Measurements from ENCODE around the gene UBE2L3.

UBE2L3 gene

DNA sequence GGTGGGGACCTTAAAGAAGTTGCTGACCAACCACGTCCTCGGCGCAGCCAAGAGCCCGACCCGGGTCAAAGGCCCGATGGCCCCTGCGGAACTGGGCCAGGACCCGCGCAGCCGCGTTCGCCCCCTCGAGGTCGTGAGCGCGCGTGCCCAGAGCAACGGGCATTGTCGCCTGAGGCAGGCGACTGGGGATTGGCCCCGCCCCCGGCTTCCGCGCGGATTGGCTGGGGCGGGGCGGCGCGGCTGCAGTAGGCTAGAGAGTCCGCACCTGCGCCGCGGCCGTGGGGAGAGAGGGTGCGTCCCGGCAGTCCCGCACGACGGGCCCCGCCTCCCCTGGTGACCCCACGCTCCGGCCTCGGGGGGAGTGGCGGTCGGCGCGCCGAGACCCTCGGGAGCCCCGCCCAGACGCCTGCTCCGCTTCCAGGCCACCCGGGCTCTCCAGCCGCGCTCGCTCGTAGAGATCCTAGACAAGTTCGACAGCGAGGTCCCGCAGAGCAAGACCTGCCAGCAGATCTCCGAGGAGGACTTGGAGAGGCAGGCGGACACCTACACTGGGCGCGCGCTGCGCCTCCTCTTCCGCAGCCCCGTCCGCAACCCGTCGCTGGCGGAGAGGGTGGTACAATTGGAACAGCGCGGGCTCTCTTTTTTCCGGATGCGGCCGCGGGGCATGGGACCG is 90.0 kb downstream of the UBE2L3 start (continued):
- no peak for TF ChIP-seq ZNF221 (tag by site-specific recombination; IDR thresholded peaks at IDR 0.05; ENCODE audit: borderline replicate concordance)
- peak; percentile 44; the same call in 1 of the 2 replicates for TF ChIP-seq ZIC2 (tag by site-specific recombination; IDR thresholded peaks at IDR 0.05)
- TF ChIP-seq TCF7L2 (IDR thresholded peaks at IDR 0.05; ENCODE audit: borderline replicate concordance, low read depth, low read length): no peak
- TF ChIP-seq SP2 (tag by site-specific recombination; IDR thresholded peaks at IDR 0.05): peak; percentile 60
- TF ChIP-seq, protein P1, sequence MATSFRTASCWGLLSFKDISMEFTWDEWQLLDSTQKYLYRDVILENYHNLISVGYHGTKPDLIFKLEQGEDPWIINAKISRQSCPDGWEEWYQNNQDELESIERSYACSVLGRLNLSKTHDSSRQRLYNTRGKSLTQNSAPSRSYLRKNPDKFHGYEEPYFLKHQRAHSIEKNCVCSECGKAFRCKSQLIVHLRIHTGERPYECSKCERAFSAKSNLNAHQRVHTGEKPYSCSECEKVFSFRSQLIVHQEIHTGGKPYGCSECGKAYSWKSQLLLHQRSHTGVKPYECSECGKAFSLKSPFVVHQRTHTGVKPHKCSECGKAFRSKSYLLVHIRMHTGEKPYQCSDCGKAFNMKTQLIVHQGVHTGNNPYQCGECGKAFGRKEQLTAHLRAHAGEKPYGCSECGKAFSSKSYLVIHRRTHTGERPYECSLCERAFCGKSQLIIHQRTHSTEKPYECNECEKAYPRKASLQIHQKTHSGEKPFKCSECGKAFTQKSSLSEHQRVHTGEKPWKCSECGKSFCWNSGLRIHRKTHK (tag by site-specific recombination; IDR thresholded peaks at IDR 0.05): no peak
- TF ChIP-seq ZNF155 (tag by site-specific recombination; IDR thresholded peaks at IDR 0.05): no peak
- no peak for TF ChIP-seq ZNF2 (tag by site-specific recombination; IDR thresholded peaks at IDR 0.05)
- 0 out of 2 replicates have a peak, but pooled peaks have one; percentile 9 for TF ChIP-seq EGR2 (tag by site-specific recombination; IDR thresholded peaks at IDR 0.05; ENCODE audit: low read depth)
- no peak for TF ChIP-seq ZNF830 (tag by site-specific recombination; IDR thresholded peaks at IDR 0.05; ENCODE audit: low read depth)
- TF ChIP-seq, protein P2, sequence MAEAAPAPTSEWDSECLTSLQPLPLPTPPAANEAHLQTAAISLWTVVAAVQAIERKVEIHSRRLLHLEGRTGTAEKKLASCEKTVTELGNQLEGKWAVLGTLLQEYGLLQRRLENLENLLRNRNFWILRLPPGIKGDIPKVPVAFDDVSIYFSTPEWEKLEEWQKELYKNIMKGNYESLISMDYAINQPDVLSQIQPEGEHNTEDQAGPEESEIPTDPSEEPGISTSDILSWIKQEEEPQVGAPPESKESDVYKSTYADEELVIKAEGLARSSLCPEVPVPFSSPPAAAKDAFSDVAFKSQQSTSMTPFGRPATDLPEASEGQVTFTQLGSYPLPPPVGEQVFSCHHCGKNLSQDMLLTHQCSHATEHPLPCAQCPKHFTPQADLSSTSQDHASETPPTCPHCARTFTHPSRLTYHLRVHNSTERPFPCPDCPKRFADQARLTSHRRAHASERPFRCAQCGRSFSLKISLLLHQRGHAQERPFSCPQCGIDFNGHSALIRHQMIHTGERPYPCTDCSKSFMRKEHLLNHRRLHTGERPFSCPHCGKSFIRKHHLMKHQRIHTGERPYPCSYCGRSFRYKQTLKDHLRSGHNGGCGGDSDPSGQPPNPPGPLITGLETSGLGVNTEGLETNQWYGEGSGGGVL (tag by site-specific recombination; IDR thresholded peaks at IDR 0.05): 0 out of 2 replicates have a peak, but pooled peaks have one; percentile 39
- TF ChIP-seq BCL11A (tag by site-specific recombination; IDR thresholded peaks at IDR 0.05; ENCODE audit: low read depth): peak; percentile 1; the same call in 1 of the 2 replicates
- TF ChIP-seq, protein P3, sequence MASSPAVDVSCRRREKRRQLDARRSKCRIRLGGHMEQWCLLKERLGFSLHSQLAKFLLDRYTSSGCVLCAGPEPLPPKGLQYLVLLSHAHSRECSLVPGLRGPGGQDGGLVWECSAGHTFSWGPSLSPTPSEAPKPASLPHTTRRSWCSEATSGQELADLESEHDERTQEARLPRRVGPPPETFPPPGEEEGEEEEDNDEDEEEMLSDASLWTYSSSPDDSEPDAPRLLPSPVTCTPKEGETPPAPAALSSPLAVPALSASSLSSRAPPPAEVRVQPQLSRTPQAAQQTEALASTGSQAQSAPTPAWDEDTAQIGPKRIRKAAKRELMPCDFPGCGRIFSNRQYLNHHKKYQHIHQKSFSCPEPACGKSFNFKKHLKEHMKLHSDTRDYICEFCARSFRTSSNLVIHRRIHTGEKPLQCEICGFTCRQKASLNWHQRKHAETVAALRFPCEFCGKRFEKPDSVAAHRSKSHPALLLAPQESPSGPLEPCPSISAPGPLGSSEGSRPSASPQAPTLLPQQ (tag by site-specific recombination; IDR thresholded peaks at IDR 0.05): peak; percentile 68
- TF ChIP-seq ZNF140 (tag by site-specific recombination; IDR thresholded peaks at IDR 0.05): no peak
- peak; percentile 87 for TF ChIP-seq GLIS2 (tag by site-specific recombination; IDR thresholded peaks at IDR 0.05)
- TF ChIP-seq ZNF292 (tag by site-specific recombination; IDR thresholded peaks at IDR 0.05; ENCODE audit: borderline replicate concordance, low read depth): no peak
- no peak for TF ChIP-seq ZNF214 (tag by site-specific recombination; IDR thresholded peaks at IDR 0.05; ENCODE audit: borderline replicate concordance)
- TF ChIP-seq, protein P4, sequence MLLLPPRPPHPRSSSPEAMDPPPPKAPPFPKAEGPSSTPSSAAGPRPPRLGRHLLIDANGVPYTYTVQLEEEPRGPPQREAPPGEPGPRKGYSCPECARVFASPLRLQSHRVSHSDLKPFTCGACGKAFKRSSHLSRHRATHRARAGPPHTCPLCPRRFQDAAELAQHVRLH (tag by site-specific recombination; IDR thresholded peaks at IDR 0.05): no peak
- TF ChIP-seq GFI1B (tag by site-specific recombination; IDR thresholded peaks at IDR 0.05): no peak
- TF ChIP-seq ZFP69B (tag by site-specific recombination; IDR thresholded peaks at IDR 0.05): 0 out of 2 replicates have a peak, but pooled peaks have one; percentile 43
- TF ChIP-seq ZNF585B (tag by site-specific recombination; IDR thresholded peaks at IDR 0.05): 0 out of 2 replicates have a peak, but pooled peaks have one; percentile 8
- TF ChIP-seq ZNF394 (tag by site-specific recombination; IDR thresholded peaks at IDR 0.05; ENCODE audit: borderline replicate concordance): no peak
- no peak for TF ChIP-seq ZNF792 (tag by site-specific recombination; IDR thresholded peaks at IDR 0.05)
- peak; percentile 63; the same call in 1 of the 2 replicates for TF ChIP-seq ZEB2 (tag by site-specific recombination; IDR thresholded peaks at IDR 0.05)
- peak; percentile 53; the same call in 1 of the 2 replicates for TF ChIP-seq ZFHX2 (tag by site-specific recombination; conservative IDR thresholded peaks at IDR 0.05)
- TF ChIP-seq ZBTB20 (tag by site-specific recombination; IDR thresholded peaks at IDR 0.05): peak; percentile 36; the same call in 1 of the 2 replicates
- no peak for TF ChIP-seq ZNF146 (tag by site-specific recombination; IDR thresholded peaks at IDR 0.05)
- no peak for TF ChIP-seq ZNF560 (tag by site-specific recombination; IDR thresholded peaks at IDR 0.05; ENCODE audit: borderline replicate concordance)
- no peak for TF ChIP-seq ZNF423 (tag by site-specific recombination; IDR thresholded peaks at IDR 0.05)
- no peak for TF ChIP-seq ZBTB48 (tag by site-specific recombination; IDR thresholded peaks at IDR 0.05)
- TF ChIP-seq, protein P5, sequence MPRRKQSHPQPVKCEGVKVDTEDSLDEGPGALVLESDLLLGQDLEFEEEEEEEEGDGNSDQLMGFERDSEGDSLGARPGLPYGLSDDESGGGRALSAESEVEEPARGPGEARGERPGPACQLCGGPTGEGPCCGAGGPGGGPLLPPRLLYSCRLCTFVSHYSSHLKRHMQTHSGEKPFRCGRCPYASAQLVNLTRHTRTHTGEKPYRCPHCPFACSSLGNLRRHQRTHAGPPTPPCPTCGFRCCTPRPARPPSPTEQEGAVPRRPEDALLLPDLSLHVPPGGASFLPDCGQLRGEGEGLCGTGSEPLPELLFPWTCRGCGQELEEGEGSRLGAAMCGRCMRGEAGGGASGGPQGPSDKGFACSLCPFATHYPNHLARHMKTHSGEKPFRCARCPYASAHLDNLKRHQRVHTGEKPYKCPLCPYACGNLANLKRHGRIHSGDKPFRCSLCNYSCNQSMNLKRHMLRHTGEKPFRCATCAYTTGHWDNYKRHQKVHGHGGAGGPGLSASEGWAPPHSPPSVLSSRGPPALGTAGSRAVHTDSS (tag by site-specific recombination; IDR thresholded peaks at IDR 0.05): no peak
- no peak for TF ChIP-seq ZNF677 (tag by site-specific recombination; IDR thresholded peaks at IDR 0.05)
- TF ChIP-seq, protein P6, sequence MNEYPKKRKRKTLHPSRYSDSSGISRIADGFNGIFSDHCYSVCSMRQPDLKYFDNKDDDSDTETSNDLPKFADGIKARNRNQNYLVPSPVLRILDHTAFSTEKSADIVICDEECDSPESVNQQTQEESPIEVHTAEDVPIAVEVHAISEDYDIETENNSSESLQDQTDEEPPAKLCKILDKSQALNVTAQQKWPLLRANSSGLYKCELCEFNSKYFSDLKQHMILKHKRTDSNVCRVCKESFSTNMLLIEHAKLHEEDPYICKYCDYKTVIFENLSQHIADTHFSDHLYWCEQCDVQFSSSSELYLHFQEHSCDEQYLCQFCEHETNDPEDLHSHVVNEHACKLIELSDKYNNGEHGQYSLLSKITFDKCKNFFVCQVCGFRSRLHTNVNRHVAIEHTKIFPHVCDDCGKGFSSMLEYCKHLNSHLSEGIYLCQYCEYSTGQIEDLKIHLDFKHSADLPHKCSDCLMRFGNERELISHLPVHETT (tag by site-specific recombination; IDR thresholded peaks at IDR 0.05): no peak
- TF ChIP-seq KLF9 (tag by site-specific recombination; IDR thresholded peaks at IDR 0.05; ENCODE audit: low read depth): peak; percentile 82

Measured in HEK293 (cell line).